OCI-LY7 (cell line): ENCODE data around the gene KCNN3. TPM values are rescaled to one million over a fixed set of nuclear protein-coding genes. Genes with fewer than 3 reads are reported as not detected.
A peak's percentile ranks its signal among the peaks of the same experiment; 100 is the strongest.

ENCODE experiments used
- BruUV-seq: library from RNA; stranded (reverse); fragments of 400-500 nt; replicated peaks from 2 replicates; lab custom pipeline; 2021; lab: Mats Ljungman, UMichigan
- CTCF ChIA-PET: fragments of 300-600 bp; sonication (Branson Sonifier 250); formaldehyde crosslinking; loops from one replicate; lab custom pipeline; 2022; ENCODE audit warnings: antibody characterized with exemption; ENCODE audit not compliant: unreplicated experiment; lab: Charles Lee
- POLR2A ChIA-PET: fragments of 300-600 bp; sonication (Branson Sonifier 250); formaldehyde crosslinking; loops from one replicate; lab custom pipeline; 2022; ENCODE audit warnings: antibody characterized with exemption; lab: Charles Lee
- DNase-seq: peaks from one replicate; pipeline ENCODE4 v3.0.0-alpha.2; 2015; ENCODE audit warnings: low spot score
- H2AFZ ChIP-seq: fragments of 200-600 bp; sonication (generic), shearing (Covaris generic); 2 replicates; pipeline ENCODE4 v1.6.1; 2014; ENCODE audit warnings: mild to moderate bottlenecking, antibody characterized with exemption, low read length, moderate library complexity
- H3K27ac ChIP-seq: fragments of 200-600 bp; sonication (generic); 2 replicates; pipeline ENCODE4 v1.5.1; 2014; ENCODE audit warnings: mixed run types, low read depth, mild to moderate bottlenecking, moderate library complexity, low read length, inconsistent platforms; ENCODE audit not compliant: poor library complexity, severe bottlenecking
- H3K36me3 ChIP-seq: fragments of 200-600 bp; sonication (generic); 2 replicates; pipeline ENCODE4 v1.6.1; 2014; ENCODE audit warnings: mild to moderate bottlenecking, antibody characterized with exemption, low read length, moderate library complexity, mixed read lengths; ENCODE audit not compliant: insufficient read depth
- H3K4me1 ChIP-seq: fragments of 200-600 bp; sonication (generic); 2 replicates; pipeline ENCODE4 v1.5.1; 2014; ENCODE audit warnings: mild to moderate bottlenecking, low read length; ENCODE audit not compliant: insufficient read depth, poor library complexity, severe bottlenecking
- H3K4me2 ChIP-seq: fragments of 200-600 bp; sonication (generic); 2 replicates; pipeline ENCODE4 v1.6.1; 2014; ENCODE audit warnings: mild to moderate bottlenecking, low read length
- H3K4me3 ChIP-seq: fragments of 200-600 bp; sonication (generic); 2 replicates; pipeline ENCODE4 v1.5.1; 2014; ENCODE audit warnings: mild to moderate bottlenecking, low read depth, low read length; ENCODE audit not compliant: poor library complexity, severe bottlenecking
- H3K79me2 ChIP-seq: fragments of 200-600 bp; sonication (generic); 2 replicates; pipeline ENCODE4 v1.6.1; 2016; ENCODE audit warnings: low read depth, mild to moderate bottlenecking, low read length, moderate library complexity, mixed read lengths; ENCODE audit not compliant: insufficient read depth
- H3K9me2 ChIP-seq: fragments of 200-600 bp; sonication (generic); 2 replicates; pipeline ENCODE4 v1.6.1; 2016; ENCODE audit warnings: mild to moderate bottlenecking, low read length, mixed read lengths; ENCODE audit not compliant: insufficient read depth
- H3K9me3 ChIP-seq: fragments of 200-600 bp; sonication (generic); 2 replicates; pipeline ENCODE4 v1.6.1; 2014; ENCODE audit warnings: mild to moderate bottlenecking, mixed run types, low read length, mixed read lengths
- H4K20me1 ChIP-seq: fragments of 200-600 bp; sonication (generic); 2 replicates; pipeline ENCODE4 v1.6.1; 2014; ENCODE audit warnings: mild to moderate bottlenecking, antibody characterized with exemption, low read length, moderate library complexity, mixed read lengths; ENCODE audit not compliant: insufficient read depth
- CTCF ChIP-seq: fragments of 200-600 bp; sonication (generic); conservative IDR thresholded peaks from 2 replicates; pipeline ENCODE4 v1.5.1; 2014; ENCODE audit warnings: mild to moderate bottlenecking, antibody characterized with exemption, low read length, moderate library complexity, mixed read lengths
- EZH2phosphoT487 ChIP-seq: fragments of 200-600 bp; sonication (generic); IDR thresholded peaks from 2 replicates; pipeline ENCODE4 v1.6.1; 2018; ENCODE audit warnings: low read depth, borderline replicate concordance, mild to moderate bottlenecking, mixed run types, antibody characterized with exemption, low read length, moderate library complexity, mixed read lengths
- intact Hi-C: fragments of 100-400 bp; cut with micrococcal nuclease; formaldehyde crosslinking; loops from one replicate; pipeline ENCODE4 v1.10.0; 2022; ENCODE audit not compliant: unreplicated experiment
- total RNA-seq, 2 experiments: library from RNA; depleted of rRNA in 1 of 2; stranded (reverse); fragments of >200 nt in 1 of 2; shearing (Covaris generic) in 1 of 2; gene quantifications; 2 replicates each; pipeline ENCODE4 v1.2.3, GENCODE V29; 2014 to 2022

The KCNN3 gene
- total RNA-seq, 2 experiments from 2014 or later, result 14.8 to 50.8 TPM

GRCh38 chr1:154807048-154807591 is 63.0 kb downstream of the KCNN3 start:
- H3K4me2 ChIP-seq, result peak overlapping the region; percentile 54
- BruUV-seq, result no TSS peak
- no peak overlapping the region for H2AFZ ChIP-seq
- H3K9me2 ChIP-seq, result no peaks in the 10 kb centered on the region
- H3K36me3 ChIP-seq, result peaks cover 17% of the 10 kb centered on the region; the same call in 1 of the 2 replicates
- no peaks in the 10 kb centered on the region for H4K20me1 ChIP-seq
- TF ChIP-seq EZH2phosphoT487 (no peak), CTCF (no peak)
- ChIA-PET CTCF (interaction anchor here (0.6 kb wide), 1 partner anchor 52 kb away, joined by 3 read pairs; no protein-coding TSS in a partner anchor), POLR2A (interaction anchor here (0.6 to 0.9 kb wide), 2 partner anchors 59 to 1010 kb away, joined by 3 read pairs; no protein-coding TSS in a partner anchor)
- H3K27ac ChIP-seq, result peak overlapping the region; percentile 11
- peaks cover 39% of the 10 kb centered on the region for H3K4me1 ChIP-seq
- peak; percentile 66 for DNase-seq
- peaks cover 9% of the 10 kb centered on the region; the same call in 1 of the 2 replicates for H3K79me2 ChIP-seq
- intact Hi-C loops, result no loop called here
- H3K9me3 ChIP-seq, result no peaks in the 10 kb centered on the region
- H3K4me3 ChIP-seq, result peak overlapping the region; percentile 4

GRCh38 chr1:154806333-154806732 is 63.7 kb downstream of the KCNN3 start:
- no peaks in the 10 kb centered on the region for H3K9me2 ChIP-seq
- H3K79me2 ChIP-seq, result peaks cover 9% of the 10 kb centered on the region; the same call in 1 of the 2 replicates
- no peaks in the 10 kb centered on the region for H4K20me1 ChIP-seq
- intact Hi-C loops, result loop anchor here (1.0 kb wide), 1 partner anchor 54 kb away; no protein-coding TSS in a partner anchor
- no peaks in the 10 kb centered on the region for H3K9me3 ChIP-seq
- no TSS peak for BruUV-seq
- ChIA-PET POLR2A (interaction anchor here (0.6 to 1.0 kb wide), 4 partner anchors 15 to 1982 kb away, joined by 3 to 5 read pairs (median 3); no protein-coding TSS in a partner anchor), CTCF (interaction anchor here (0.6 kb wide), 1 partner anchor 53 kb away, joined by 3 read pairs; no protein-coding TSS in a partner anchor)
- no peak overlapping the region for H2AFZ ChIP-seq
- H3K4me2 ChIP-seq, result peak overlapping the region; percentile 54
- peaks cover 17% of the 10 kb centered on the region; the same call in 1 of the 2 replicates for H3K36me3 ChIP-seq
- H3K4me3 ChIP-seq, result no peak overlapping the region
- H3K27ac ChIP-seq, result no peak overlapping the region
- peak; percentile 4 for DNase-seq
- TF ChIP-seq CTCF (no peak), EZH2phosphoT487 (no peak)
- H3K4me1 ChIP-seq, result peaks cover 39% of the 10 kb centered on the region
